Measurements from ENCODE around the gene SRGAP1. TPM values are rescaled to one million over a fixed set of nuclear protein-coding genes. Genes with fewer than 3 reads are reported as not detected.

SRGAP1 gene
- total RNA-seq, 3 donors from 2014 or later, result 12.2 to 23.9 (median 15.9) TPM

DNA sequence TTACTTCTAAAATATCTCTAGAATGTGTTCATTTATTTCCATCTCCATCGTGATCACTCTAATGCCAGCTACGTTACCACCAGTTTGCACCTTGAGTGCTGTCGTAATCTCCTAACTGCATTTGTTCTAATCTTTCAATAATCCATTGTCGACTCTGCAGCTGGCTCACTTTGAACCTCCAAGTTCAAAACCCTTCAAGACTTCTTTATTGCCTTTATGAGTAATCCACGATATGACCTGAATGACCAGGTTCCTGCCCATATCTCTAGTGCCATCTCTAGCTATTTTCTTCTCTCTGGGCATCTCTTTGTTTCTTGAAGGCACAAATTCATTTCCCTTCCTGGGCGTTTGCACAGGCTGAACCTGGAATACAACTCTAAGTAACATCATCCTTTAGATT, 76.7 kb downstream of the SRGAP1 start:
- no peak overlapping the region for H3K4me3 ChIP-seq
- intact Hi-C loops (cut with DNase I, micrococcal nuclease), result no loop called here
- ATAC-seq (peak; percentile 32), DNase-seq (no peak)
- TF ChIP-seq, protein P1, sequence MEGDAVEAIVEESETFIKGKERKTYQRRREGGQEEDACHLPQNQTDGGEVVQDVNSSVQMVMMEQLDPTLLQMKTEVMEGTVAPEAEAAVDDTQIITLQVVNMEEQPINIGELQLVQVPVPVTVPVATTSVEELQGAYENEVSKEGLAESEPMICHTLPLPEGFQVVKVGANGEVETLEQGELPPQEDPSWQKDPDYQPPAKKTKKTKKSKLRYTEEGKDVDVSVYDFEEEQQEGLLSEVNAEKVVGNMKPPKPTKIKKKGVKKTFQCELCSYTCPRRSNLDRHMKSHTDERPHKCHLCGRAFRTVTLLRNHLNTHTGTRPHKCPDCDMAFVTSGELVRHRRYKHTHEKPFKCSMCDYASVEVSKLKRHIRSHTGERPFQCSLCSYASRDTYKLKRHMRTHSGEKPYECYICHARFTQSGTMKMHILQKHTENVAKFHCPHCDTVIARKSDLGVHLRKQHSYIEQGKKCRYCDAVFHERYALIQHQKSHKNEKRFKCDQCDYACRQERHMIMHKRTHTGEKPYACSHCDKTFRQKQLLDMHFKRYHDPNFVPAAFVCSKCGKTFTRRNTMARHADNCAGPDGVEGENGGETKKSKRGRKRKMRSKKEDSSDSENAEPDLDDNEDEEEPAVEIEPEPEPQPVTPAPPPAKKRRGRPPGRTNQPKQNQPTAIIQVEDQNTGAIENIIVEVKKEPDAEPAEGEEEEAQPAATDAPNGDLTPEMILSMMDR (IDR thresholded peaks at IDR 0.05), result no peak
- no peaks in the 10 kb centered on the region for H3K36me3 ChIP-seq (ENCODE audit: low read depth)
- H3K4me1 ChIP-seq (ENCODE audit: low read depth), result peaks cover 24% of the 10 kb centered on the region
- no peaks in the 10 kb centered on the region for H3K9me3 ChIP-seq

DNA sequence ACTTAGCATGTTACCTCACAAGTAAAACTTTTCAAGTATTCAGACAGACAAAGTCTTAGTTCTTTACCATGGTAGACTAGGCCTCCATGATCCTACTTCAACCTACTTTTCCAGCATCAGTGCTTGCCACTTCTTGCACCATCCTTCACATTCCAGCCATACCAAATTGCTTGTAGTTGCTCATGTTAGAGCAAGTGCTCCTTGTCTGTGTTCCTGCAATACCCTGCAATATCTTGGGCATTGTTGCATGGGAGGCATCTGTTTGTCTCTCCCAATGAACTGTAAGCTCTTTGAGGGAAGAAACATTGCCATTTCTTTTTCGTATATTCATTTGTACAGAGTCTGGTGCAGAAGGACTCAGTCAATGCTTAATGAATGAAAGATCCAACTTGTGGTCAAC, 78.0 kb downstream of the SRGAP1 start:
- intact Hi-C loops (cut with DNase I, micrococcal nuclease), result no loop called here
- Histone ChIP-seq H3K4me3 (no peak overlapping the region), H3K4me1 (ENCODE audit: low read depth) (peaks cover 22% of the 10 kb centered on the region), H3K9me3 (no peaks in the 10 kb centered on the region), H3K36me3 (ENCODE audit: low read depth) (no peaks in the 10 kb centered on the region)
- TF ChIP-seq, protein P1 (IDR thresholded peaks at IDR 0.05), result no peak
- DNase-seq, result no peak
- no peak for ATAC-seq

GRCh38 chr12:63924781-63925180, 80.3 kb downstream of the SRGAP1 start:
- Histone ChIP-seq H3K36me3 (ENCODE audit: low read depth) (no peaks in the 10 kb centered on the region), H3K9me3 (no peaks in the 10 kb centered on the region), H3K4me1 (ENCODE audit: low read depth) (peaks cover 6% of the 10 kb centered on the region), H3K4me3 (no peak overlapping the region)
- no peak for ATAC-seq
- no peak for DNase-seq
- TF ChIP-seq, protein P1 (IDR thresholded peaks at IDR 0.05), result no peak
- intact Hi-C loops (cut with DNase I, micrococcal nuclease), result no loop called here

DNA sequence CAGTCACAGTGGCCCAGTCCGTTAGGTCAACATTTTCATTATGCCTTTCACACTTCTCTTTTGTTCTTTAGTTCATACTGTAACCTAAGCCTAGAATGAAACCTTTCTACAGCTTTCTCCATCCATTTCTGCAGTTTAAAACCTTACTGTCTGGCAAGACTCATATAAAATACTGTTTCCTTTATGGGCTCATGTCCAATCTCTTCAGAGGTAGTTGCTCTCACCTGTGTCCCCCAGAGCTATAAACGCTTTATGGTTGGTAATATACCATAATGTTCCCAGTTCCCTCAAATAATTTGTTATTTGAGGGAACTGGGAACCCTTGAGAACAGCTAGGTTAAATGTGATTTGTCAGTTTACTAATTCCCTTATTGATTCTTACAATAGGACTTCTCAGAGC, 83.0 kb downstream of the SRGAP1 start:
- peak; percentile 78 for ATAC-seq
- intact Hi-C loops (cut with DNase I, micrococcal nuclease), result no loop called here

GRCh38 chr12:63928305-63928704, 83.8 kb downstream of the SRGAP1 start:
- ATAC-seq, result no peak
- intact Hi-C loops (cut with DNase I, micrococcal nuclease), result no loop called here
- Histone ChIP-seq H3K36me3 (ENCODE audit: low read depth) (no peaks in the 10 kb centered on the region), H3K4me1 (ENCODE audit: low read depth) (peaks cover 6% of the 10 kb centered on the region), H3K4me3 (no peak overlapping the region), H3K9me3 (no peaks in the 10 kb centered on the region)
- TF ChIP-seq, protein P1 (IDR thresholded peaks at IDR 0.05), result no peak
- DNase-seq, result no peak

More for the DNA sequence above, 83.0 kb downstream of the SRGAP1 start:
- no peak overlapping the region for H3K4me3 ChIP-seq
- H3K36me3 ChIP-seq (ENCODE audit: low read depth), result no peaks in the 10 kb centered on the region
- H3K9me3 ChIP-seq, result no peaks in the 10 kb centered on the region
- H3K4me1 ChIP-seq (ENCODE audit: low read depth), result peaks cover 6% of the 10 kb centered on the region
- TF ChIP-seq, protein P1 (IDR thresholded peaks at IDR 0.05), result no peak
- no peak for DNase-seq

GRCh38 chr12:63929426-63929825, 84.9 kb downstream of the SRGAP1 start:
- no peak for DNase-seq
- TF ChIP-seq, protein P1 (IDR thresholded peaks at IDR 0.05), result no peak
- Histone ChIP-seq H3K36me3 (ENCODE audit: low read depth) (no peaks in the 10 kb centered on the region), H3K4me3 (no peak overlapping the region), H3K4me1 (ENCODE audit: low read depth) (peaks cover 6% of the 10 kb centered on the region), H3K9me3 (no peaks in the 10 kb centered on the region)
- intact Hi-C loops (cut with DNase I, micrococcal nuclease), result no loop called here
- ATAC-seq, result no peak

Measured in mucosa of descending colon (tissue), 3 donors.